Endothelial cell of umbilical vein (primary cell): ENCODE data around the gene FANK1. TPM values are rescaled to one million over a fixed set of nuclear protein-coding genes. Genes with fewer than 3 reads are reported as not detected.

Experiments used
- BruUV-seq: library from RNA; stranded (reverse); fragments of 400-500 nt; replicated peaks from 2 replicates; lab custom pipeline; 2021; lab: Mats Ljungman, UMichigan
- CTCF ChIA-PET: fragments of 300-600, 350-600 bp; sonication (Branson Sonifier 250); formaldehyde crosslinking; loops from one replicate; lab custom pipeline; 2021; ENCODE audit warnings: antibody characterized with exemption, inconsistent platforms; lab: Charles Lee
- POLR2A ChIA-PET: fragments of 300-600, 350-600 bp; sonication (Branson Sonifier 250); formaldehyde crosslinking; loops from one replicate; lab custom pipeline; 2021; ENCODE audit warnings: antibody characterized with exemption, inconsistent platforms; lab: Charles Lee
- DNase-seq: peaks from one replicate; pipeline ENCODE4 v3.0.0-alpha.2; 2011; ENCODE audit warnings: low read depth, low spot score
- FAIRE-seq: peaks from 2 replicates; lab custom pipeline; 2011; peaks lifted over from hg19 to GRCh38; lab: Jason Lieb, UNC
- H2AFZ ChIP-seq: 2 replicates; pipeline ENCODE4 v1.6.0; 2012; ENCODE audit warnings: low read depth, low read length, control low read depth, inconsistent platforms
- H3K27ac ChIP-seq: 2 replicates; pipeline ENCODE4 v1.5.1; 2011; ENCODE audit warnings: low read depth, mild to moderate bottlenecking, control low read depth, low read length, moderate library complexity; ENCODE audit not compliant: insufficient read depth
- H3K27me3 ChIP-seq, 2 experiments: 2 replicates each; pipeline versions ENCODE4 v1.6.0 to v1.6.1; 2011; ENCODE audit warnings: low read length in 2 of 2, mixed read lengths in 1 of 2; ENCODE audit not compliant: control insufficient read depth in 2 of 2, insufficient read depth in 2 of 2
- H3K36me3 ChIP-seq, 2 experiments: 2 replicates in 1 of 2; 3 replicates in 1 of 2; pipeline ENCODE4 v1.5.1; 2011; ENCODE audit warnings: low read length in 2 of 2, mild to moderate bottlenecking in 1 of 2, moderate library complexity in 1 of 2; ENCODE audit not compliant: control insufficient read depth in 2 of 2, insufficient read depth in 2 of 2; ENCODE audit errors: extremely low read depth in 1 of 2
- H3K4me1 ChIP-seq: 3 replicates; pipeline ENCODE4 v1.5.1; 2011; ENCODE audit warnings: mild to moderate bottlenecking, low read length; ENCODE audit not compliant: control insufficient read depth, insufficient read depth; ENCODE audit errors: extremely low read depth
- H3K4me2 ChIP-seq: 2 replicates; pipeline ENCODE4 v1.6.1; 2011; ENCODE audit warnings: low read length, control low read depth, mixed read lengths; ENCODE audit not compliant: insufficient read depth
- H3K4me3 ChIP-seq, 3 experiments: fragments of 200-600 bp in 1 of 3; sonication (generic), shearing (Covaris generic) in 1 of 3; replicated peaks in 1 of 3; 2 replicates each; pipeline ENCODE4 v1.5.1; 2011 to 2016; ENCODE audit warnings: control low read depth in 3 of 3, low read length in 3 of 3, mild to moderate bottlenecking in 2 of 3, inconsistent platforms in 1 of 3, low read depth in 1 of 3, moderate library complexity in 1 of 3; ENCODE audit not compliant: insufficient read depth in 1 of 3
- H3K79me2 ChIP-seq: 2 replicates; pipeline ENCODE4 v1.6.0; 2012; ENCODE audit warnings: low read length, inconsistent platforms; ENCODE audit not compliant: control insufficient read depth, insufficient read depth
- H3K9ac ChIP-seq: replicated peaks from 2 replicates; pipeline ENCODE3; 2011; ENCODE audit warnings: low read length, control low read depth; ENCODE audit not compliant: insufficient read depth; ENCODE audit errors: extremely low read depth
- H3K9me1 ChIP-seq: replicated peaks from 3 replicates; pipeline ENCODE4 v1.6.0; 2011; ENCODE audit warnings: mild to moderate bottlenecking, low read length; ENCODE audit not compliant: control insufficient read depth, insufficient read depth; ENCODE audit errors: extremely low read depth
- H3K9me3 ChIP-seq: replicated peaks from 2 replicates; pipeline ENCODE4 v1.5.1; 2012; ENCODE audit warnings: low read length, inconsistent platforms; ENCODE audit not compliant: control insufficient read depth, insufficient read depth
- H4K20me1 ChIP-seq: replicated peaks from 2 replicates; pipeline ENCODE3; 2011; ENCODE audit warnings: mild to moderate bottlenecking, low read length; ENCODE audit not compliant: control insufficient read depth, insufficient read depth; ENCODE audit errors: extremely low read depth
- EZH2 ChIP-seq: IDR thresholded peaks from 2 replicates; pipeline ENCODE4 v1.6.1; 2012; ENCODE audit warnings: borderline replicate concordance, low read depth, mild to moderate bottlenecking, moderate library complexity, low read length, inconsistent platforms; ENCODE audit not compliant: severe bottlenecking
- FOS ChIP-seq: IDR thresholded peaks from 2 replicates; pipeline ENCODE4 v1.6.1; 2011; ENCODE audit warnings: mild to moderate bottlenecking, low read length, moderate library complexity, borderline replicate concordance; ENCODE audit not compliant: insufficient read depth
- GATA2 ChIP-seq: IDR thresholded peaks from 2 replicates; pipeline ENCODE4 v1.7.0; 2011; ENCODE audit warnings: low read depth, mild to moderate bottlenecking, moderate library complexity, mixed read lengths, low read length; ENCODE audit not compliant: insufficient read length, insufficient read depth
- JUN ChIP-seq: IDR thresholded peaks from 2 replicates; pipeline ENCODE4 v1.6.1; 2011; ENCODE audit warnings: borderline replicate concordance, low read depth; ENCODE audit not compliant: insufficient read length, insufficient read depth
- MYC ChIP-seq: IDR thresholded peaks from one replicate; pipeline ENCODE4 v1.6.1; 2011; ENCODE audit warnings: mild to moderate bottlenecking, low read depth, low read length
- POLR2A ChIP-seq: IDR thresholded peaks from 2 replicates; pipeline ENCODE4 v1.6.1; 2012; ENCODE audit warnings: low read depth, mild to moderate bottlenecking, control low read depth, low read length
- POLR2AphosphoS5 ChIP-seq: IDR thresholded peaks from 2 replicates; pipeline ENCODE4 v1.6.1; 2012; ENCODE audit warnings: low read depth, mild to moderate bottlenecking, control low read depth, low read length, moderate library complexity; ENCODE audit not compliant: insufficient read depth
- dilution Hi-C: fragments of 300-500 bp; cut with MboI; formaldehyde crosslinking; loops from one replicate; pipeline ENCODE4 v1.15.0; 2019; ENCODE audit warnings: low sequenced_read_pairs; ENCODE audit not compliant: extremely low pct_ligation_motif_present
- intact Hi-C: fragments of 100-400 bp; cut with micrococcal nuclease; formaldehyde crosslinking; loops from one replicate; pipeline ENCODE4 v1.10.0; 2022
- polyA plus RNA-seq, 4 experiments: library from polyadenylated mRNA; depleted of rRNA in 3 of 4; stranded (reverse) in 3 of 4; unstranded in 1 of 4; fragments of >200 nt; gene quantifications; 2 replicates each; pipeline versions ENCODE4 v1.2.1 to v1.2.3, GENCODE V29; 2011 to 2012; ENCODE audit warnings: missing spikeins in 1 of 4
- total RNA-seq: library from RNA; stranded (reverse); gene quantifications from 2 replicates; pipeline ENCODE4 v1.2.3, GENCODE V29; 2021
- TF ChIP-seq, protein P1 (sequence below): IDR thresholded peaks from 2 replicates; pipeline ENCODE4 v1.6.1; 2011; ENCODE audit not compliant: insufficient read depth, insufficient read length
- TF ChIP-seq, protein P2 (sequence below), 2 donors: IDR thresholded peaks; 1 replicate in 1 of 2; 2 replicates in 1 of 2; pipeline ENCODE4 v1.5.1; 2011; ENCODE audit warnings: low read length in 2 of 2, mild to moderate bottlenecking in 2 of 2, moderate library complexity in 2 of 2, control low read depth in 1 of 2, inconsistent platforms in 1 of 2, low read depth in 1 of 2; ENCODE audit not compliant: insufficient read depth in 1 of 2; ENCODE audit errors: extremely low read depth in 1 of 2

The FANK1 gene
- total and polyA plus RNA-seq, 2 donors (not counting 3 experiments of a cell fraction or from before 2014, with no cell fraction given), result 1.6 to 1.9 TPM

DNA sequence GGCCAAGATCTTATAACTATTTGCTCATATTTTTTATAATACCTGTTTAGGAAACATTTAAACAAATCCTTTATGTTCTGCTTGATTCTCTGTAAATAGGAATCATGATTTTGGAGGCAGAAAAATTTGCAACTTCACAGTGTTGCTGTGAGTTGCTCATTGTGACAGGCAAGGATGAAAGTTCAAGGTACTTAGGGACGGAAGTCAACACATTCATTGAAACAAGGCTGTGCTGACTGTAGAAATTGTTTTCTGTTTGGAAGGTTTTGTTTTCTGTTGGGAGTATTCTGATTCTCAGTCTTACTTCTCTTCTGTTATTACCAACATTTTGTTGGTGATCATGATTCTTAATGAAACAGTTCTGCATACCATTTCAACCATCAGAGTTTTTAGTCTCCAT lies 54.9 kb downstream of the FANK1 start:
- no peak overlapping the region for H3K27ac ChIP-seq
- BruUV-seq, result no TSS peak
- intact Hi-C loops (no loop called here), dilution Hi-C loops (no loop called here)
- DNase-seq (no peak), FAIRE-seq (no peak)
- no peak overlapping the region for H3K4me3 ChIP-seq
- H3K4me1 ChIP-seq, result no peaks in the 10 kb centered on the region
- POLR2A ChIA-PET, result no interaction called here
- no peak overlapping the region for H3K9ac ChIP-seq
- no peak for TF ChIP-seq GATA2
- TF ChIP-seq POLR2A, result no peak
- TF ChIP-seq, protein P1, sequence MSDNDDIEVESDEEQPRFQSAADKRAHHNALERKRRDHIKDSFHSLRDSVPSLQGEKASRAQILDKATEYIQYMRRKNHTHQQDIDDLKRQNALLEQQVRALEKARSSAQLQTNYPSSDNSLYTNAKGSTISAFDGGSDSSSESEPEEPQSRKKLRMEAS, result no peak
- TF ChIP-seq POLR2AphosphoS5, result no peak
- TF ChIP-seq, protein P2, sequence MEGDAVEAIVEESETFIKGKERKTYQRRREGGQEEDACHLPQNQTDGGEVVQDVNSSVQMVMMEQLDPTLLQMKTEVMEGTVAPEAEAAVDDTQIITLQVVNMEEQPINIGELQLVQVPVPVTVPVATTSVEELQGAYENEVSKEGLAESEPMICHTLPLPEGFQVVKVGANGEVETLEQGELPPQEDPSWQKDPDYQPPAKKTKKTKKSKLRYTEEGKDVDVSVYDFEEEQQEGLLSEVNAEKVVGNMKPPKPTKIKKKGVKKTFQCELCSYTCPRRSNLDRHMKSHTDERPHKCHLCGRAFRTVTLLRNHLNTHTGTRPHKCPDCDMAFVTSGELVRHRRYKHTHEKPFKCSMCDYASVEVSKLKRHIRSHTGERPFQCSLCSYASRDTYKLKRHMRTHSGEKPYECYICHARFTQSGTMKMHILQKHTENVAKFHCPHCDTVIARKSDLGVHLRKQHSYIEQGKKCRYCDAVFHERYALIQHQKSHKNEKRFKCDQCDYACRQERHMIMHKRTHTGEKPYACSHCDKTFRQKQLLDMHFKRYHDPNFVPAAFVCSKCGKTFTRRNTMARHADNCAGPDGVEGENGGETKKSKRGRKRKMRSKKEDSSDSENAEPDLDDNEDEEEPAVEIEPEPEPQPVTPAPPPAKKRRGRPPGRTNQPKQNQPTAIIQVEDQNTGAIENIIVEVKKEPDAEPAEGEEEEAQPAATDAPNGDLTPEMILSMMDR (IDR thresholded peaks at IDR 0.05; ENCODE audit: extremely low read depth in 1 of 2, insufficient read depth in 1 of 2, low read depth in 1 of 2, low read length in 2 of 2), result no peak
- no peak for TF ChIP-seq MYC
- no peak for TF ChIP-seq EZH2
- TF ChIP-seq JUN, result no peak
- no peak for TF ChIP-seq FOS
- CTCF ChIA-PET, result no interaction called here
- H3K9me1 ChIP-seq, result no peaks in the 10 kb centered on the region
- H3K9me3 ChIP-seq, result peaks cover 6% of the 10 kb centered on the region
- H3K27me3 ChIP-seq, result no peaks in the 10 kb centered on the region
- no peaks in the 10 kb centered on the region for H3K36me3 ChIP-seq
- H2AFZ ChIP-seq, result no peak overlapping the region
- no peaks in the 10 kb centered on the region for H4K20me1 ChIP-seq
- H3K4me2 ChIP-seq, result no peak overlapping the region
- H3K79me2 ChIP-seq, result no peaks in the 10 kb centered on the region
